Vagina (tissue), 2 donors: ENCODE results near the gene ZPBP2. TPM values are rescaled to one million over a fixed set of nuclear protein-coding genes. Genes with fewer than 3 reads are reported as not detected.

Experiments used
- DNase-seq, 2 donors: peaks; one replicate each; pipeline ENCODE4 v3.0.0-alpha.2; 2017; ENCODE audit errors: extremely low spot score in 2 of 2
- H3K27ac ChIP-seq: fragments of 200-600 bp; sonication (generic); one replicate; pipeline ENCODE4 v1.5.1; 2019
- H3K27me3 ChIP-seq: fragments of 200-600 bp; sonication (generic); one replicate; pipeline ENCODE4 v1.5.1; 2019
- H3K36me3 ChIP-seq, 2 donors: fragments of 200-600 bp; sonication (generic); one replicate each; pipeline ENCODE4 v1.5.1; 2017 to 2019
- H3K4me1 ChIP-seq: fragments of 200-600 bp; sonication (generic); one replicate; pipeline ENCODE4 v1.5.1; 2019
- H3K4me3 ChIP-seq, 2 donors: fragments of 200-600 bp; sonication (generic); 1 replicate in 1 of 2; 2 replicates in 1 of 2; pipeline ENCODE4 v1.5.1; 2016 to 2019
- H3K9me3 ChIP-seq: fragments of 200-600 bp; sonication (generic); one replicate; pipeline ENCODE4 v1.5.1; 2019
- POLR2A ChIP-seq, 2 donors: fragments of 450-650 bp; IDR thresholded peaks; one replicate each; pipeline ENCODE4 v1.6.1; 2017; ENCODE audit warnings: antibody characterized with exemption in 2 of 2, mild to moderate bottlenecking in 2 of 2, moderate library complexity in 2 of 2
- POLR2AphosphoS5 ChIP-seq, 2 donors: sonication (generic); formaldehyde crosslinking; IDR thresholded peaks; one replicate each; pipeline ENCODE4 v1.9.0; 2017; ENCODE audit warnings: antibody characterized with exemption in 2 of 2, mild to moderate bottlenecking in 2 of 2, low read depth in 1 of 2; ENCODE audit not compliant: insufficient read depth in 1 of 2
- intact Hi-C: fragments of 100-400 bp; cut with DNase I; formaldehyde crosslinking; loops from one replicate; pipeline ENCODE4 v1.15.1; 2023
- total RNA-seq: library from RNA; depleted of rRNA; stranded (reverse); fragments of >200 nt; gene quantifications from one replicate; pipeline ENCODE4 v1.2.3, GENCODE V29; 2016
- TF ChIP-seq, protein P1 (sequence below), 3 experiments: fragments of 450-650 bp in 2 of 3; fragments of 200-600 bp in 1 of 3; sonication (generic) in 1 of 3; IDR thresholded peaks; one replicate each; pipeline ENCODE4 v1.5.1; 2017 to 2019; ENCODE audit warnings: antibody characterized with exemption in 3 of 3, mild to moderate bottlenecking in 2 of 3, moderate library complexity in 2 of 3

ZPBP2 gene
- total RNA-seq, 1 donor from 2014 or later, result not detected

DNA sequence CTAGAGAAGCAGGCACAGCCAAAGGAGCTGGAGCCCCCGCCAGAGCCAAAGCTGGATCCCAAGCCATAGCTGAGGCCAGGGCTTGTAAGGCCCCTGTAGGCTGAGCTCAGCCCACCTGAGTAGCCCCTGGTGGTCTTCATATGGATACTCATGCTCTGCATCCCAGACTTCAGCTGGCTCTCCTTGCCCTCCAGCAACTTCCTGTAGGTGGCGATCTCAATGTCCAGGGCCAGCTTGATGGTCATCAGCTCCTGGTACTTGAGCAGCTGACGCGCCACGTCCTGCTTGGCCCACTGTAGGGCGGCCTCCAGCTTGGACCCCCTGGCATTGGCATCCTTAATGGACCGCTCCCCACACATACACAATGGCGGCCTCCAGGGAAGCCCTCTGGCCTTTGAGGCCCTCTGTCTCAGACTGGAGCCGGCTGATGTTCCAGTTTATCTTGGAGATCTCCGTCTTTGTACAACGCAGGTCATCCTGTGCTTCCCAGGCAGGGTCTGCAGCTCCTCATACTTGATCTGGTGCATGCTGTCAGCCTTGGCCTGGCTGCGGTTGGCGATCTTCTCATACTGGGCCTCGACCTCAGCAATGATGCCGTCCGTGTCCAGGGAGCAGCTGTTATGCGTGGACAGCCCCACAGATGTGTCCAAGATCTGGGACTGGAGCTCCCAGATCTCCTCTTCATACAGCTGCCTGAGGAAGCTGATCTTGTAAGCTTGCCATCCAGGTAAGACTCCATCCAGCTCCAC, 32.8 kb upstream of the ZPBP2 start:
- intact Hi-C loops, result no loop called here
- H3K4me3 ChIP-seq, result no peak overlapping the region
- no peaks in the 10 kb centered on the region for H3K27me3 ChIP-seq

DNA sequence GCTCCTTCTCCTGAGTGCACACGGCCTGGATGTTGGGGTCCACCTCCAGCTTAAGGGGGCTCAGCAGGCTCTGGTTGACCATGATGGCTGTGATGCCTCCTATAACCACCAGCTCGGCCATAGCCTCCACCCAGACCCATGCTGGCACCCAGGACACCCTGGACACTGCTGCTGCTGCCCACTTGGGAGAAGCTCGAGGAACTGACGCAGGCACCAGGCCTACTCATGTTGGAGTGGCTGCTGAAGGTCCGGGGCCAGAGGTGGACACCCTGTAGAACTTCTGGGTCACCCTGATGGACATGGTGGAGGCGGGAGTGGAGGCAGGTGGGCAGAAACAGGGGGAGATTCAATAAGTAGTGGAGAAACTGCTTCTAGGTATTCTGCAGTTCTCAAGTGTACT, 31.9 kb upstream of the ZPBP2 start:
- DNase-seq, result no peak
- Histone ChIP-seq H3K36me3 (no peaks in the 10 kb centered on the region), H3K27ac (no peak overlapping the region), H3K27me3 (no peaks in the 10 kb centered on the region), H3K4me3 (no peak overlapping the region), H3K4me1 (no peaks in the 10 kb centered on the region), H3K9me3 (no peaks in the 10 kb centered on the region)
- no peak for TF ChIP-seq POLR2AphosphoS5 (IDR thresholded peaks at IDR 0.05; ENCODE audit: insufficient read depth in 1 of 2, low read depth in 1 of 2)
- no peak for TF ChIP-seq POLR2A (IDR thresholded peaks at IDR 0.05)
- TF ChIP-seq, protein P1, sequence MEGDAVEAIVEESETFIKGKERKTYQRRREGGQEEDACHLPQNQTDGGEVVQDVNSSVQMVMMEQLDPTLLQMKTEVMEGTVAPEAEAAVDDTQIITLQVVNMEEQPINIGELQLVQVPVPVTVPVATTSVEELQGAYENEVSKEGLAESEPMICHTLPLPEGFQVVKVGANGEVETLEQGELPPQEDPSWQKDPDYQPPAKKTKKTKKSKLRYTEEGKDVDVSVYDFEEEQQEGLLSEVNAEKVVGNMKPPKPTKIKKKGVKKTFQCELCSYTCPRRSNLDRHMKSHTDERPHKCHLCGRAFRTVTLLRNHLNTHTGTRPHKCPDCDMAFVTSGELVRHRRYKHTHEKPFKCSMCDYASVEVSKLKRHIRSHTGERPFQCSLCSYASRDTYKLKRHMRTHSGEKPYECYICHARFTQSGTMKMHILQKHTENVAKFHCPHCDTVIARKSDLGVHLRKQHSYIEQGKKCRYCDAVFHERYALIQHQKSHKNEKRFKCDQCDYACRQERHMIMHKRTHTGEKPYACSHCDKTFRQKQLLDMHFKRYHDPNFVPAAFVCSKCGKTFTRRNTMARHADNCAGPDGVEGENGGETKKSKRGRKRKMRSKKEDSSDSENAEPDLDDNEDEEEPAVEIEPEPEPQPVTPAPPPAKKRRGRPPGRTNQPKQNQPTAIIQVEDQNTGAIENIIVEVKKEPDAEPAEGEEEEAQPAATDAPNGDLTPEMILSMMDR (IDR thresholded peaks at IDR 0.05), result no peak
- intact Hi-C loops, result no loop called here

More for the DNA sequence above, 32.8 kb upstream of the ZPBP2 start:
- Histone ChIP-seq H3K36me3 (no peaks in the 10 kb centered on the region), H3K4me1 (no peaks in the 10 kb centered on the region), H3K9me3 (no peaks in the 10 kb centered on the region), H3K27ac (no peak overlapping the region)
- TF ChIP-seq POLR2AphosphoS5 (IDR thresholded peaks at IDR 0.05; ENCODE audit: insufficient read depth in 1 of 2, low read depth in 1 of 2) (no peak), POLR2A (IDR thresholded peaks at IDR 0.05) (no peak)
- TF ChIP-seq, protein P1 (IDR thresholded peaks at IDR 0.05), result no peak
- no peak for DNase-seq

DNA sequence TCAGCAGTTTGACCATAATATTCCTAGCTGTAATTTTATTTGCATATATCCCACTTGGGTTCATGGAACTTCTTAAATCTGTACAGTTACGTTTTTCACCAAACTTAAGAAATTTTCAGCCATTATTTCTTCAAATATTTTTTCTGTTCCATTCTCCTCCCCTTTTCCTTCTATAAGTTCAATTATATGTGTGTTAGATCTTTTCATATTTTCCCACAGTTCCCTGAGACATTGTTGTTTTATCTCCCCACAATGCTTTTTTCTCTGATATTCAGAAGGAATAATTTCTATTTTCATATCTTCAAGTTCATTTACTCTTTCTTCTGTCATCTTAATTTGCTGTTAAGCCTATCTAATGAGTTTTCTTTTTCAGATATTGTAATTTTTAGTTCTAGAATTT, 29.9 kb upstream of the ZPBP2 start:
- H3K27me3 ChIP-seq, result no peaks in the 10 kb centered on the region
- no peaks in the 10 kb centered on the region for H3K9me3 ChIP-seq
- DNase-seq, result no peak
- TF ChIP-seq POLR2A (IDR thresholded peaks at IDR 0.05), result no peak
- no peak for TF ChIP-seq POLR2AphosphoS5 (IDR thresholded peaks at IDR 0.05; ENCODE audit: insufficient read depth in 1 of 2, low read depth in 1 of 2)
- TF ChIP-seq, protein P1 (IDR thresholded peaks at IDR 0.05), result no peak
- no peak overlapping the region for H3K27ac ChIP-seq
- H3K4me3 ChIP-seq, result no peak overlapping the region
- no peaks in the 10 kb centered on the region for H3K4me1 ChIP-seq
- intact Hi-C loops, result no loop called here
- H3K36me3 ChIP-seq, result no peaks in the 10 kb centered on the region

DNA sequence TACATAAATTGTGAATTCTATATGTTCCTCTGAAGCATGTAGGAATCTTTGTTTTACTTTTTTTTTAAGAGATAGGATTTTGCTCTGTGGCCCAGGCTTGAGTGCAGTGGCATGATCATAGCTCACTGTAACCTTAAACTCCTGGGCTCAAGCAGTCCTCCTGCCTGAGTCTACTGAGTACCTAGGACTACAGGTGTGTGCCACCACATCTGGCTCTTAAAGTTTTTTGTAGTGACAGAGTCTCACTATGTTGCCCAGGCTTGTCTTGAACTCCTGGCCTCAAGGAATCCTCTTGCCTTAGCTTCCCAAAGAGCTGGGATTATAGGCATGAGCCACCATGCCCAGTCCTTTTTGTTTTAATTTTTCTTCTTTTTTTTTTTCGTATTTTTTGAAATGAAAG, 29.2 kb upstream of the ZPBP2 start:
- no peaks in the 10 kb centered on the region for H3K9me3 ChIP-seq
- no peak overlapping the region for H3K27ac ChIP-seq
- intact Hi-C loops, result no loop called here
- no peak overlapping the region for H3K4me3 ChIP-seq
- no peaks in the 10 kb centered on the region for H3K27me3 ChIP-seq
- H3K4me1 ChIP-seq, result no peaks in the 10 kb centered on the region
- TF ChIP-seq POLR2A (IDR thresholded peaks at IDR 0.05), result no peak
- TF ChIP-seq POLR2AphosphoS5 (IDR thresholded peaks at IDR 0.05; ENCODE audit: insufficient read depth in 1 of 2, low read depth in 1 of 2), result no peak
- TF ChIP-seq, protein P1 (IDR thresholded peaks at IDR 0.05), result no peak
- DNase-seq, result no peak
- H3K36me3 ChIP-seq, result no peaks in the 10 kb centered on the region

DNA sequence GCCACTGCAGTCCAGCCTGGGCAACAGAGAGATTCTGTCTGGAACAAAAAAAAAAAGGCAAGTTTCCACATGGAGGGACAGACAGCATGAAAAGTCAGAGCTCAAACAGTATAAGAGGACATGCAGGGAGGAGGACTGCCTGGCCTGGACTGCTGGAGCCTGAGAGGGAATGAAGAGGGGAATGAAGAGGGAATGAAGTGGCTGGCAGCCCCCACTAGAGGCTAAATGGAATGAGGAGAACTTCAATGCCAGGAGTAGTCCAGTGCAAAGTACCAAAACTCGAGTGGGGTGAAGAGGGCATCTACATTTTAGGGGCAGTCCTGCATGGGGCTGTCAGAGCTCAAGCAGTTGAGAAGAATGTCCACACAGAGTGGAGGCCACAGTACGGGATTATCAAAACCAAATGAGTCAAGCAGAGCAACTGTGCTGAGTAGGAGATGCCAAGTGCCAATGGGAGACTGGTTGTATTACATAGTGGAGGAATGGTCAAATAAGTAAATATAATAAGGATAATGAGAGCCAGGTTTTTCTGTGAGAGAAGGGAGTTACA, 26.8 kb upstream of the ZPBP2 start:
- no peak for DNase-seq
- TF ChIP-seq POLR2A (IDR thresholded peaks at IDR 0.05) (no peak), POLR2AphosphoS5 (IDR thresholded peaks at IDR 0.05; ENCODE audit: insufficient read depth in 1 of 2, low read depth in 1 of 2) (no peak)
- TF ChIP-seq, protein P1 (IDR thresholded peaks at IDR 0.05), result no peak
- H3K4me3 ChIP-seq, result no peak overlapping the region
- H3K36me3 ChIP-seq, result no peaks in the 10 kb centered on the region
- no peaks in the 10 kb centered on the region for H3K9me3 ChIP-seq
- intact Hi-C loops, result no loop called here
- no peaks in the 10 kb centered on the region for H3K4me1 ChIP-seq
- H3K27ac ChIP-seq, result no peak overlapping the region
- H3K27me3 ChIP-seq, result no peaks in the 10 kb centered on the region
